NCI-H82 treated with DMSO at 0.1 percent for 48 hours (cell line): ENCODE measurements around the gene PLPPR3.

Source experiments
- DNase-seq: peaks from one replicate; lab custom pipeline; 2025; ENCODE audit not compliant: unreplicated experiment; lab: John Stamatoyannopoulos, UW

The PLPPR3 gene

GRCh38 chr19:810077-810855 lies 11.5 kb downstream of the PLPPR3 start:
- DNase-seq, result no peak

DNA sequence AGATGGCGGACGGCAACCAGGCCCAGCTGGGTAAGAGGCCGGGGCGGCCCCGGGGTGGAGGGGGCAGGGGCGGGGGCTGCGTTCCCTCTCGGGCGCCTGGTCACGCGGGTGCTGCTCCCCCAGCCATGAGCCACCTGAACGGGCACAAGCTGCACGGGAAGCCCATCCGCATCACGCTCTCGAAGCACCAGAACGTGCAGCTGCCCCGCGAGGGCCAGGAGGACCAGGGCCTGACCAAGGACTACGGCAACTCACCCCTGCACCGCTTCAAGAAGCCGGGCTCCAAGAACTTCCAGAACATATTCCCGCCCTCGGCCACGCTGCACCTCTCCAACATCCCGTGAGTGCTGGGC lies 13.4 kb downstream of the PLPPR3 start:
- DNase-seq, result no peak

GRCh38 chr19:807627-808422 lies 13.9 kb downstream of the PLPPR3 start:
- no peak for DNase-seq

DNA sequence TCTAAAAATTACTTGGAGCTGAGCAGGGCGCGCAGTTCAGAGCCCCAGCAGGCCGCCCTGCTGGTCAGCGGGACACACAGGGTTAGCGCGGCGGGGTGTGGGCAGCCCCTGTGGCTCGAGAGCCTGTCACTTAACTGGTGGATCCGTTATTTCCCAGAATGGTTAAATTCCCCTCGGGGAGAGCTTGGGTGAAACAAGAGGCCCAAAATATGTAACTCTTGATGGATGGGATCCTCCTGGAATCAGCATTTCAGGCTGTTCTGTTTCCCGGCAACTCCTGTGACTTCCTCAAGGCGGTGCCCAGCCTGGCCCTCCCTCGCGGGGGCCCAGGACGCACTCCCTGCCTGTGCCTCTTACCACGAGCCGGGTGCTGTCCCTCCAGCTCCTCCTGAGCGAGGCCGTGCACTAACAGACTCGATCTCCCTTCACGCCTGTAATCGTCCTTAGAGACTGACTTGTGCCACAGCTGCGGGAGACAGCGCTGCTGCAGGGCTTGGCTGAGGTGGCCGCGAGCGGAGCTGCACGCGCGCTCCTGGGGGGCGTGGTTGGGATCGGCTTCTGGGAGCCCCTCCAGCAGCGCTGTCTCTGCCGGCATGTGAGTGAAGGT lies 14.8 kb downstream of the PLPPR3 start:
- DNase-seq, result no peak

GRCh38 chr19:805600-806550 lies 15.9 kb downstream of the PLPPR3 start:
- no peak for DNase-seq

DNA sequence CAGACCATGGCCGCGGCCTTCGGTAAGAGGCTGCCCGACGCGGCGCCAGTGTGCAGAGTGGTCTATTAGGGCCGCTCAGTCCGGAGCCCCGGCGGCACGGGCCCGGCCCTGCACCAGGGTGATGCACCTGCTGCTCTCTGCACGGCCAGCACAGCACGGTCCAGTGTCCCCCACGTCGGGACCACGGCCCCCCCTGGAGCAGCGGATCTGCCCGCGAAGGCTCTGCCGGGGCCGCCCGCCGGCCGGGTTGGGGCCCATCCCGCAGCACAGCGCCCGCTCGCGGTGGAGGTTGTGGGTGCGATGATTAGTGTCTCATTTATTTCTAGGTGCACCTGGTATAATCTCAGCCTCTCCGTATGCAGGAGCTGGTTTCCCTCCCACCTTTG lies 16.6 kb downstream of the PLPPR3 start:
- no peak for DNase-seq

DNA sequence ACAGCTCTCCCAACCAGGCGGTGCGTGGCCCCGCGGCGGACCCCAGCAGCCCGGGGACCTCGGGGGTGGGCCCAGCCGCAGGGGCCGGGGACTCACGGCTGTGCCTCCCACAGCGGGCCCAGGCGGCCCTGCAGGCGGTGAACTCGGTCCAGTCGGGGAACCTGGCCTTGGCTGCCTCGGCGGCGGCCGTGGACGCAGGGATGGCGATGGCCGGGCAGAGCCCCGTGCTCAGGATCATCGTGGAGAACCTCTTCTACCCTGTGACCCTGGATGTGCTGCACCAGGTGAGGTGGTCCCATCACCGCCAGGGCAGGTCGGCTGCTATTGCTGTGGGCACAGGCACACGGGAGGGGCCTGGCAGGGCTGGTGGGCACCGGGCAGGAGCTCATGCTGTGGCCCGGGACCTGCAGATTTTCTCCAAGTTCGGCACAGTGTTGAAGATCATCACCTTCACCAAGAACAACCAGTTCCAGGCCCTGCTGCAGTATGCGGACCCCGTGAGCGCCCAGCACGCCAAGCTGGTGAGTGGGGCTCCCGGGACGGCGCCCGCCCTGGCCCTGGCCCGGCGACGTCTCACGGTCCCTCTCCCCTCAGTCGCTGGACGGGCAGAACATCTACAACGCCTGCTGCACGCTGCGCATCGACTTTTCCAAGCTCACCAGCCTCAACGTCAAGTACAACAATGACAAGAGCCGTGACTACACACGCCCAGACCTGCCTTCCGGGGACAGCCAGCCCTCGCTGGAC lies 17.2 kb downstream of the PLPPR3 start:
- no peak for DNase-seq

- DNase-seq, result no peak
Observed at GRCh38 chr19:803686-804418, 17.9 kb downstream of the PLPPR3 start.

- no peak for DNase-seq
Observed at GRCh38 chr19:803099-803561, 18.6 kb downstream of the PLPPR3 start.

DNA sequence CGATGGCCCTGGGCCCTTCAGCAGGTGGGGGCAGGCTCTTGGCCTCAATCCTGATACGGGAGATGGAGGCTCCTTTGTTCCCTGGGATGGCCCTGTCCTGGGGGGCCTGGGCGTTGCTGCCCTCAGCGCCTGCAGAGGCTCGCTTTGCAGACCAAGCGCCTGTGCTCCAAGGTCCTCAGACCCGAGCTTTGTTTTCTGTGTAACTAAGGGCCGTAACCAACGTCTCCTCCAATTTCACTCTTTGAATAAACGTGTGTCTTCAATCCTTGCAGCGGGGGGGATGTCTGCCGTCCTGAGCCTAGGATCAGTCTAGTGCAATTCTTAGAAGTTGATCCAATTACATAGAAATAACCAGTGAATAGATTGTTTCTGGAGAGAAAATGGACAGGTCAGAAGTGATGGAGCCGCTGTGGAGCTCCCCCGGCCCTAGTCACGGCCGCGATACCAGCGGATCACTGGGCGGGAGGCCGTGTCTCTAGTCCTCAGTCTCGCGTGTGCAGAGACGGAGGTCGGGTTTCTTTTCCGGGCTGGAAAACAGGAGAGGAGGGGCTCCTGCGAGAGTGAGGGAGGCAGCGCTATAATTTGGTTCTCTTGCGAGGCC lies 19.2 kb downstream of the PLPPR3 start:
- DNase-seq, result no peak

- DNase-seq, result no peak
Observed at GRCh38 chr19:801861-802497, 19.8 kb downstream of the PLPPR3 start.

DNA sequence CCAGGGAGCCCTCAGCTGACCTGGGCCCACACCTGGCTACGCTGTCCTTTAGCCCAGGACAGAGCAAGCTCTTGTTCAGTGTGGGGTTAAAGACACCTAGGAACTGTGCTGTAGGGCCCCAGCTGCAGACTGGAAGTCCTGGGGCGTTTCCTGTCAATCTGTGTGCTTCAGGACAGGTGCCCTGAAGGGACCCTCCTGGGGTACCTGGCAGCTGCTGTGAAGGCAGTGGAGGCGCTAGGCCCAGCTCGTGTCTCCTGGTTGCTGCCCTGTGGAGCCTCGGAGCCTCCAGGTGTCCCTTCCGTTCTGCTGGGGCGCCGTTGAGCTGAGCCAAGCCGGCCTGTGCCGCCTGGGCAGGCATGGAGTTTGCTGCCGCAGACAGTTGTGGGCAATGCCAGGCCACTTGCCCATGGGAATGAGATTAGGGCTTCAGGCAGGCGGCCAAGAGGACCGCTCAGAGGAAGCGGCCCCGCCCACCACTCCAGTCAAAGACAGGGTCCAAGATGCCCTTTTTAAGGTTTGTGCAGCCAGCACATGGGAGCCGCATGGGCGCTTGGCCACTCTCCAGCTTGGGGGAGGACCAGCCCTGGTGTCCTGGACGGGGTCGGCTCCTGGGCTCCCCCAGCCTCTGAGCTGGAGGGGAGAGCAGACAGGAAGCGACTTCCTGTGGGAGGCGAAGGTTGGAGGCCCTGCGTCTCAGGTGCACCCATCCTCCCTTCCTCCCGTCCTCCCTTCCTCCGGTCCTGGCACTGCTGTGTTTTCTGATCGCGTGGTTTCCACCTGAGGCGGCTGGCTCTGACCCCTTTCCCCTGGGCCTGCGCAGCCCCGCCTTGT lies 20.5 kb downstream of the PLPPR3 start:
- DNase-seq, result no peak

DNA sequence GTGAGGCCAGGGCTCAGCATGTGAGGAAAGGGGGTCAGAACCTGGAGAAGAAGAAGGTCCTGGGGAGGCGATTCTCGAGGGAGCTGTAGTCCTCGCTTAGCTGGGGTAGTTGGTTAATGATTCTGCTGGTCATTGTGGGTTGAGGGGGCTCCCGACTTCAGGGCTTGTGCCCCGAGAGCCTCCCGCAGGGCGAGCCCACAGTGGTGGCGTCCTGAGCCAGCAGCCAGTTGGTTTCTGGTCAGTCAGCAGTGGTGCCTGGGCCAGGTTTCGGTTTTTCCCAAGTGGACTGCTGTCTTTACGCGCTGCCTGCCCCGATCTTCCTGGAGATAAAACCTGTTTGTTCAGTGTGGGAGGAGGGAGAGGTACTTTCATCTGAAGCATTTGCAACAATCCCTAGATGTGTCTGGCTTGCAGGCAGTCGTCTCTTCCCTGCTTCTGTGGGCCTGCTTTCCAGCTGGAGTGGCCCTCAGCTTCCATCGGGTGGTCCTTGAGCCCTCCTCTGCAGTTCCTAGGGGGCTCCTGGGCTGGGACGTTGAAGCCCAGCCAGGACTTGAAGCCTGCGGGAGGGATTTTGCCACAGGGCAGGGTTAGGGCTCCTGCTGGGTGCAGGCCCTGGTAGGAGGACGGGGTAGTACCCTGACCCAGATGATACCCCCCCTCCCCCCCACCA lies 21.3 kb downstream of the PLPPR3 start:
- DNase-seq, result no peak

DNA sequence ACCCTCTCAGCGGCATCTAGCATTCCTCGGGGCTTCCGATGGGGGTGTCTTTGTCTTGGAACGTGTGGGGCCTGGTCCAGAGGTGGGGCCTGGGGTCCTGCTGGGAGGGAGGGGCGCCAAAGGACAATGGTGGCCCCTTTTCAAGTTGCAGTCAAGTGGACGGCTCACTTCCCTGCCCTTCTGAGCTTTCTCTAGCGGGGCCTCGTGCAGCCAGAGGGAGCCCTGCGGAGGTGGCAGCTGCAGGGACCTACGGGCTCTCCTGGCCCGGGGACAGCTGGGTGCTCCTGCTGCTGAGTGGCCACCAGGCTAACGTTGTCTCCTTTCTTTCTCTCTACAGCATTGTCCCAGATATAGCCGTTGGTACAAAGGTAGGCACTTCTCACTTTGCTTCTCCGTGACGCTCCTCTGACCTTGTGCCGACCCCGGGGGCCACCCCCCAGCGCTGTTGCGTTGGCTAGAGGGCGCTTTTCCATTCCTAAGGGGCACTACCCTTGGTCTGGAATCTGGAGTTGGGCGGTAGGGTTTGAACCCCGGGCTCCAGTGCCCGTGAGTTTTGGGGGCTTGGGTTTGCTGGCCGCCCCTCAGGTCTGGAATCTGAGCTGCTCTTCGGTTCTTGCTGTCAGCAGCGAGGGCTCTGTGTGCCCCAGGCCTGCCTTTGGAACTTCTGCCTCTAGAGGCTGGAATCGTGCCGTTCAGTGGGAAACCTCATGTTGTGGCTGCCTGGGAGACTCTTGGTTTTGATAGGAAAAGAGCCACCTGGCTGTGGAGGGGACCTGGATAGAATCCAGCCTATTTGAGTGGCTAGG lies 22.5 kb downstream of the PLPPR3 start:
- no peak for DNase-seq

DNA sequence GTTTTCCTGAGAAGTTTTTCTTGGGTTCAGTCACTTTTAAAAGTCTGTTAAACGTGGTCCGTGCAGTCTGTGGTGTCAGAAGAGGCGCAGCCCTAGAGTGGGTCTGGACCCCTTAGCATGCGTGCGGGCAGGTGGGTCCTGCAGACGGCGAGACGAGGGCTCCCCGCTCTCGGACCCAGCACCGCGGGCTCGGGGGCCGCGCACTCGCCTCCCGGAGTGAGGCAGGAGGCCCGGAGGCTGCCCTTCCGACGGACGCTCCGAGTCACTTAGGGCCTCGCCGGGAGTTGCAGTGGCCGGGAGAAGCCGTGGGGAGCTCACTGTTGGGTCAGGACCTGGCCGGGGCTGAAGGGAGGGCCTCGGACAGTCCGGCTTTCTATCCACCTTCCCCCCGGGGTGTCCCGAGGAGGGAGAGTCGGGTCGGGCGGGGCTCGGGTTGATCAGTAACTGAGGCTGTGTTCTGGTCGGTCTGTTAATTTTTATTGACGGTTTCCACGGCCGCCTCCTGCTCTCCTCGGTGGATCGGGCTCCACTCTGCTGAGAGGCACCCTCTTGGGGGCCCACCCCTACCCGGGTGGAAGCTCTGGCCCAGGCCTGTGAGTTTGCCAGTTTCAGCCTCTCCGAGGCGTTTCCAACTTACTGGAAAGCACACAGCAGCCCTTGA lies 23.2 kb downstream of the PLPPR3 start:
- no peak for DNase-seq
